Mesenteric fat pad (tissue), 1 donor: Measurements from ENCODE around the gene GOSR2. TPM values are rescaled to one million over a fixed set of nuclear protein-coding genes. Genes with fewer than 3 reads are reported as not detected.

Experiments
- DNase-seq: peaks from one replicate; pipeline ENCODE4 v3.0.0-alpha.2; 2020; ENCODE audit warnings: low spot score
- long read RNA-seq: library from polyadenylated mRNA; unstranded; transcript quantifications from one replicate; pipeline ENCODE4 v2.0.0, GENCODE V29; 2020
- total RNA-seq: library from RNA; stranded (reverse); fragmentation: NEBNext Ultra II Directional; extraction: Animal tissue kit (Norgen Biotek cat#: 25700); gene quantifications from one replicate; pipeline ENCODE4 v1.2.1, GENCODE V29; 2021
- donor health status: DM: yes; HTN: yes; CAD: no.

The GOSR2 gene
- total RNA-seq: 60.8 TPM
- long read RNA-seq, transcript GOSR2-240 (5 exons, 3,059 nt): minor isoform, 12 of 67 reads
- long read RNA-seq, transcript GOSR2-232 (6 exons, 3,964 nt): major isoform, 32 of 67 reads
- long read RNA-seq, partial matches to known transcripts: 3 of 67 reads
- long read RNA-seq, other reads (novel, unspliced or antisense): 3 of 67 reads

GRCh38 chr17:46922804-46923635, at the start of gene GOSR2:
Gene GOSR2, plus strand, starts transcription at chr17:46923160. Its CDS starts 33 bp downstream, at chr17:46923193.
- DNase-seq: peak; percentile 96

GRCh38 chr17:46873941-46874645, 48.9 kb upstream of the GOSR2 start:
- no peak for DNase-seq

GRCh38 chr17:46874906-46875305, 48.1 kb upstream of the GOSR2 start:
- DNase-seq: no peak

GRCh38 chr17:46875849-46876352, 47.1 kb upstream of the GOSR2 start:
- no peak for DNase-seq

- no peak for DNase-seq
Measured at GRCh38 chr17:46876353-46876887, 46.5 kb upstream of the GOSR2 start.

- no peak for DNase-seq
Measured at GRCh38 chr17:46876926-46877325, 46.0 kb upstream of the GOSR2 start.

- no peak for DNase-seq
Measured at GRCh38 chr17:46877466-46877865, 45.5 kb upstream of the GOSR2 start.

- DNase-seq: no peak
Measured at GRCh38 chr17:46878055-46878454, 44.9 kb upstream of the GOSR2 start.

- no peak for DNase-seq
Measured at GRCh38 chr17:46879101-46879500, 43.9 kb upstream of the GOSR2 start.

- no peak for DNase-seq
Measured at GRCh38 chr17:46881015-46881414, 41.9 kb upstream of the GOSR2 start.

GRCh38 chr17:46882666-46883065, 40.3 kb upstream of the GOSR2 start:
- no peak for DNase-seq

GRCh38 chr17:46883871-46884520, 39.0 kb upstream of the GOSR2 start:
- DNase-seq: no peak

GRCh38 chr17:46884552-46884951, 38.4 kb upstream of the GOSR2 start:
- no peak for DNase-seq

GRCh38 chr17:46885415-46886309, 37.3 kb upstream of the GOSR2 start:
- DNase-seq: no peak

- DNase-seq: no peak
Measured at GRCh38 chr17:46886310-46886663, 36.7 kb upstream of the GOSR2 start.

GRCh38 chr17:46887717-46888116, 35.2 kb upstream of the GOSR2 start:
- DNase-seq: no peak

GRCh38 chr17:46888727-46889126, 34.2 kb upstream of the GOSR2 start:
- DNase-seq: no peak

GRCh38 chr17:46889519-46889918, 33.4 kb upstream of the GOSR2 start:
- no peak for DNase-seq

- no peak for DNase-seq
Measured at GRCh38 chr17:46889992-46890564, 32.9 kb upstream of the GOSR2 start.

- no peak for DNase-seq
Measured at GRCh38 chr17:46890638-46891037, 32.3 kb upstream of the GOSR2 start.
